ENCODE measurements around the gene SHCBP1L.

DNA sequence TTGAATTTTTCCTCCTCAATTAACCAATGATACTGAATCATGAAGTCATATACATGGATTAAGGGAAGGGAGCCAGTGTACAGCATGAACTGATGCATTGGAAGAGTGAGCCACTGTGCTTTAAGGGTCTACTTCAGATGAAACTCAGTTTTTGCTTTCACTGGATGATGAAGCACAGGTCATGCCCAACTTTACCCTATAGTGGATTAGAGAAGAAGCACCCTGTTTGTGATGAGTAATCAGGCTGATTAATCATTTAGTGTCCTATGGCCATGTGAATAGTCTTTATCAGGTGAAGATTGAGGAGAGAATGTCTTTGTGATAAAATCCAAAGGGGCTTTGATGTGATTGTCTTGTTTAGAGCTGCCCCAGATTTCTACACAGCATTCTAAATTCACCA is 45.5 kb upstream of the SHCBP1L start:
- TF ChIP-seq, protein P1, sequence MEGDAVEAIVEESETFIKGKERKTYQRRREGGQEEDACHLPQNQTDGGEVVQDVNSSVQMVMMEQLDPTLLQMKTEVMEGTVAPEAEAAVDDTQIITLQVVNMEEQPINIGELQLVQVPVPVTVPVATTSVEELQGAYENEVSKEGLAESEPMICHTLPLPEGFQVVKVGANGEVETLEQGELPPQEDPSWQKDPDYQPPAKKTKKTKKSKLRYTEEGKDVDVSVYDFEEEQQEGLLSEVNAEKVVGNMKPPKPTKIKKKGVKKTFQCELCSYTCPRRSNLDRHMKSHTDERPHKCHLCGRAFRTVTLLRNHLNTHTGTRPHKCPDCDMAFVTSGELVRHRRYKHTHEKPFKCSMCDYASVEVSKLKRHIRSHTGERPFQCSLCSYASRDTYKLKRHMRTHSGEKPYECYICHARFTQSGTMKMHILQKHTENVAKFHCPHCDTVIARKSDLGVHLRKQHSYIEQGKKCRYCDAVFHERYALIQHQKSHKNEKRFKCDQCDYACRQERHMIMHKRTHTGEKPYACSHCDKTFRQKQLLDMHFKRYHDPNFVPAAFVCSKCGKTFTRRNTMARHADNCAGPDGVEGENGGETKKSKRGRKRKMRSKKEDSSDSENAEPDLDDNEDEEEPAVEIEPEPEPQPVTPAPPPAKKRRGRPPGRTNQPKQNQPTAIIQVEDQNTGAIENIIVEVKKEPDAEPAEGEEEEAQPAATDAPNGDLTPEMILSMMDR (IDR thresholded peaks at IDR 0.05; ENCODE audit: insufficient read depth, low read length), result no peak
- TF ChIP-seq SPI1 (IDR thresholded peaks at IDR 0.05; ENCODE audit: borderline replicate concordance, low read depth), result no peak
- TF ChIP-seq POLR2AphosphoS5 (IDR thresholded peaks at IDR 0.05; ENCODE audit: low read depth), result no peak
- TF ChIP-seq, protein P2, sequence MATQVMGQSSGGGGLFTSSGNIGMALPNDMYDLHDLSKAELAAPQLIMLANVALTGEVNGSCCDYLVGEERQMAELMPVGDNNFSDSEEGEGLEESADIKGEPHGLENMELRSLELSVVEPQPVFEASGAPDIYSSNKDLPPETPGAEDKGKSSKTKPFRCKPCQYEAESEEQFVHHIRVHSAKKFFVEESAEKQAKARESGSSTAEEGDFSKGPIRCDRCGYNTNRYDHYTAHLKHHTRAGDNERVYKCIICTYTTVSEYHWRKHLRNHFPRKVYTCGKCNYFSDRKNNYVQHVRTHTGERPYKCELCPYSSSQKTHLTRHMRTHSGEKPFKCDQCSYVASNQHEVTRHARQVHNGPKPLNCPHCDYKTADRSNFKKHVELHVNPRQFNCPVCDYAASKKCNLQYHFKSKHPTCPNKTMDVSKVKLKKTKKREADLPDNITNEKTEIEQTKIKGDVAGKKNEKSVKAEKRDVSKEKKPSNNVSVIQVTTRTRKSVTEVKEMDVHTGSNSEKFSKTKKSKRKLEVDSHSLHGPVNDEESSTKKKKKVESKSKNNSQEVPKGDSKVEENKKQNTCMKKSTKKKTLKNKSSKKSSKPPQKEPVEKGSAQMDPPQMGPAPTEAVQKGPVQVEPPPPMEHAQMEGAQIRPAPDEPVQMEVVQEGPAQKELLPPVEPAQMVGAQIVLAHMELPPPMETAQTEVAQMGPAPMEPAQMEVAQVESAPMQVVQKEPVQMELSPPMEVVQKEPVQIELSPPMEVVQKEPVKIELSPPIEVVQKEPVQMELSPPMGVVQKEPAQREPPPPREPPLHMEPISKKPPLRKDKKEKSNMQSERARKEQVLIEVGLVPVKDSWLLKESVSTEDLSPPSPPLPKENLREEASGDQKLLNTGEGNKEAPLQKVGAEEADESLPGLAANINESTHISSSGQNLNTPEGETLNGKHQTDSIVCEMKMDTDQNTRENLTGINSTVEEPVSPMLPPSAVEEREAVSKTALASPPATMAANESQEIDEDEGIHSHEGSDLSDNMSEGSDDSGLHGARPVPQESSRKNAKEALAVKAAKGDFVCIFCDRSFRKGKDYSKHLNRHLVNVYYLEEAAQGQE (IDR thresholded peaks at IDR 0.05; ENCODE audit: insufficient replicate concordance, low read depth), result no peak

Data from HL-60 (cell line).